HG03571 (cell line): ENCODE measurements around the gene CNPY1.
"Not testable (repeated sequence)": the region's sequence is repeated elsewhere in the genome, so short reads cannot be mapped to it uniquely, and the experiment has no call there.

Source experiments
- ATAC-seq: cut with Tn5 transposase; IDR thresholded peaks from one replicate; pipeline ENCODE4 v1.9.1; 2021; ENCODE audit not compliant: unreplicated experiment

The CNPY1 gene

DNA sequence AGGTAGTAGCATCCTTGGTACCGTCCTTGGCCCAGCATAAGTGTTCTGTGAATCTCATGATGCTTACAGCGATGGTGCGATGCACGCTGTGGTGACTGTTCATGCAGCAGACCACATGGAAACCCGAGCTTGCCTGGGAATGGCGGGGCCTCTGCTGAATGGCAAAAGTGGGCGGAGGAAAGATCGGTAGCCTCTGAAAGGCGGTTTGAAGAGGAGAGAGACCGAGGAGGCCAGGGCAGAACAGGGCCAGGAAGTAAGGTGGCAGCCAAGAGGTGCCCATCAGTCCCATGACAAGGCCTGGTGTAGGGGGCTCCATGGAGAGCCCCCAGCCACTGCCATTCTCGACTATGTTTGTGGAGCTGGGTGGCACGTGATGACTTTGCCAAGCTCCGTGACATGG lies 33.2 kb upstream of the CNPY1 start:
- no peak for ATAC-seq

DNA sequence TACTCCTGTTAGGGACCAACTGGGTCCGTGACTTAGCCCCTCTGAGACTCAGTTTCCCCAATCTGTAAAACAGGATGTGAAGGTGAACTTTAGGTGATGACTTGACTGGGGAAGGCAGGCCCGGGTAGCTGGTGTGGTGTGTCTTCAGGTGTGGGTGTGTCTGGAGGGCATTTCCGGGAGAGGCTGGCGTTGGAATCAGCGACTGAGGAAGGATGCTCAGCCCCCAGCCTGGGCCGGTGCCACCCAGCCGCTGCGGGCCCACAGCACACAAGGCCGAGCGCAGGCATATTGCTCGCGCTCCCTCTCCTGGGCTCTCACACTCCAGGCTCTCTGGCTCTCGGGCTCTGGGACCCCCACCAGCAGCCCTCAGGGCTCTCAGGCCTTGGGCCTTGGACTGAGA lies 31.7 kb upstream of the CNPY1 start:
- ATAC-seq, result no peak

DNA sequence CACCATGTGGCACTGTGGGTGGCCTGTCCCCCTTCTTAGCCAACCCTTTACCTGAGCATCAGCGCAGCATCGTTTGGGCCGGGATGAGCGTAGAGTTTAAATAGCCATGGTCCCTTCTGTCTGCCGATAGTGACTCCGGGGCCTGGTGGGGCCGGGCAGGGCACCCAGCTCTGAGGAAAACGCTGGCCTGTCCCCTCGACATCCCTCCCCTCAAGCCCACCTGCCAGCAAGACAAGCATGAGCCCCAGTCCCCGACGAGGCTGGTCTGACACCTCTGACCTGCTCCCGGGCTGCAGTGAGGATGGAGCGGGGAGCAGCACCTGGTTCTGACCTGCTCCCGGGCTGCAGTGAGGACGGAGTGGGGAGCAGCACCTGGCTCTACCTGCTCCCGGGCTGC lies 31.1 kb upstream of the CNPY1 start:
- ATAC-seq, result no peak

DNA sequence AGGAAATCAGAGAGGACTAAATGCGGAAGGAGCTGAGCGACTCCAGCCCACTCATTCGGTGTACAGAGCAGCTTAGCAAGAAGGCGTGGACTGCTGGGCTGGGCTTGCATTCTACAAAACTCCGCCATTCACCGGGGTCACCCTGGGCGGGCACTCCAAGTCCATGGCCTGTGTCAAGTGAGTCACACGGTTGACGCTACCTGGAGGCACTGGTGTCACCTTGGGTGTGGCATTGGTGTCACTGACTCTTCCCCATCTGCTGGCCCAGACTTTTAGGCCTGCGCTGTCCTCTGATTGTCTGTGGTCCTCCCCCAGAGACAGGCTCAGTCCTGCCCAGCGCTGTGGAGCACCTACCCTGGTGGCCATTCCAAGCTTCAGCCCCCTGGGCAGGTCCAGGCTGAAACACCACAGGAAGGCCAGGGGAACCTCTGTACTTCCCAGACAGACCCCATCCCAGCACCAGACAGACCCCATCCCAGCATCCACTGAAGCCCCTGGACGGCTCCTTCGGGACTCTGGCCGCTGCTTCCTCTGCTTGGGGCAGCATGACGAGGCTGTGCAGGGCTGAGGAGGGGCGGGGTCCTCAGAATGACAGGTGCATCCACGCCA lies 30.6 kb upstream of the CNPY1 start:
- no peak for ATAC-seq

DNA sequence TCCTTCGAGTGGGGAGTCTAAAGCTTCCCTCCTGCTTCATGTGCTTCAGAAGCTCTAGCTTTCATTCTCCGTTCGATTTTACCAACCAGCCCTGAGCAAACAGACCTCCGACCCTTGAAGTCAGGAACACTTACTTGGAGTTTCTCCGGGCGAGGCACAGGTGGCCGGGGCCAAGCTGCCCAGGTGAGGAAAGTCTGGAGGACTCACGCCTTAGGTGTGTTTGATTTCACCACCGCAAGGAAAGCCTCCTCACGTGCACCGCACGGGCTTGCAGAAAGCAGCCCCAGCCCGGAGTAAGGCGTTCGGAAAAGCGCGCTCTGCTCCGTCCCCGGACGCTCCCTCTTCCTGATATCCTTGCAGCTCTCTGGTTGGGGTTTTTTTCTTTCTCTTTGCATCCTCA lies 30.1 kb upstream of the CNPY1 start:
- no peak for ATAC-seq

DNA sequence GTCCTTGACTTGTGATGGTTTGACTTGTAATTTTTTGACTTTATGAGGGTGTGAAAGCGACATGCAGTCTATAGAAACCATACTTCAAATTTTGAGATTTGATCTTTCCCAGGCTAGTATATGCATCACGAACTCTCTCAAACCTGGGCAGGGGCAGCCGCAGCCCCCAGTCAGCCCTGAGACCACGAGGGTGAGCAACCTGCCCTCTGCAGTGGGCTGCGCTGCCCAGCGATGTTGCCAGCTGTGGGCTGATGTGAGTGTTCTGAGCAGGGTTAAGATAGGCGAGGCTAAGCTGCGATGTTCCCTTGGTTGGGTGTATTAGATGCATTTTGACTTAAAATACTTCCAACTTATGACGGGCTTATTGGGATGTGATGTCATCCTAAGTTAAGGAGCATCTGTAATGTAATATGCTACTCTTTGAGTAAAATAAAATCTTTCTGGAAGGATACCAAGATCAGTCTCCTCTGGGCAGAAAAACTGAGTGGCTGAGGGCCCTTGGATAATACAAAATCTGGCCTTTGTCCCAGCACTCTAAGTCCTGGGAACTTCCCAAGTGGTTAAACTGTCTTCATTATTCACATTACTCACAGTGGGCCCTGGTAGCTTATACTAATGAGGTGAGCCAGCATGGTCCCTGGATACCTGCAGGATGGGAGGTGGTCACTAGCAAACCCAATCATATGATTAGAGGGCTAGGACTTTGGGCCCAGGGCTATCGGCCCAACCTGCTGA lies 28.4 kb upstream of the CNPY1 start:
- ATAC-seq, result no peak

DNA sequence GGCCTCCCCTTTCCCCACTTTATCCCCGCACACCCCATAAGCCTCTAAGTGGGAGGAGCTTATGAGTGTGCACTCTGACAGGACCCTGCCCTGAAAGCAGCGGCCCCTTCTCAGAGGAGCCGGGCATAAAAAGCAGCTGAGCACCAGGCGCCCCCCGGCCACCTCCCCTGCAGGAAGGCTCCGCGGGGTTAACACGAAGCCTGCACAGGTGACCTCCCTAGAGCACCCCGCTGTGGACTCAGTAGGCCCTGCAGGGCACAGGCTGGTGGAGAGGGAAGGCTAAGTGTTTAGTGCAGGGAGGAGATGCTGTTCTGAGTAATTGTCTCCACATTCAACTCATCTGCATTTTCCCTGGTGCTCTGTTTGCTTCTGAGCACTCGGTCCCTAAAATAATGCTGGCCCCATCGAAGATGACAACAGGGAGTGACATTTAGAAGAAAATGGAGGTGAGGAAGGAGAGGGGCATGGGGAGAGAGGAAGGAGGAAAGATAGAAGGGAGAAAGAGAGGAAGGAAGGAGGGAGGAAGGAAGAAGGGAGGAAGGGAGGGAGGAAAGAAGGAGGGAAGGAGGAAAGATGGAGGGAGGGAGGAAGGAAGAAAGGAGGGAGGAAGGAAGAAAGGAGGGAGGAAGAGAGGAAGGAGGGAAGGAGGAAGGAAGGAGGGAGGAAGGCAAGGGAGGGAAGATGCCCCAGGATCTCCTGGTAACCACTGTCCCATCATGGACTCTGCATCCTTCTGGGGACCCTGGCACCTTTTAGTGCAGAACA lies 25.4 kb upstream of the CNPY1 start:
- no peak for ATAC-seq

DNA sequence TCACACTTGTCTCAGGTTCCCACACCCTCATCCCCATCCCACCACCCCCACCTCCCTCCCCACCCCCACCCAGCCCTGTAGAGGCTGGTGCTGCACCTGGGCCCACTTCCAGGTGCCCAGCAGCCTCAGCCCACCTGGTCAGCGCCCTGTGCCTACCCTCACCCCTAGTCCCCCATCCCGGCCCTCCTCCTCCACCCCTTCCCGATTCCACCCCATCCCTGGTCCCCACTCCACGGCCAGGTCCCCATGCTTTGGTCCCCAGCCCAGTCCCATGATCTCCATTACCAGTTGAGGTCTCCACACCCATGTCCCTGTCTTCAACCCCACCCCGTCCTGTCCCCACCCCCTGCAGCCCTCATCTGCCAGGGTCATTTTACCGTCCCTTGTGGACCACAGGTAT lies 24.6 kb upstream of the CNPY1 start:
- no peak for ATAC-seq

DNA sequence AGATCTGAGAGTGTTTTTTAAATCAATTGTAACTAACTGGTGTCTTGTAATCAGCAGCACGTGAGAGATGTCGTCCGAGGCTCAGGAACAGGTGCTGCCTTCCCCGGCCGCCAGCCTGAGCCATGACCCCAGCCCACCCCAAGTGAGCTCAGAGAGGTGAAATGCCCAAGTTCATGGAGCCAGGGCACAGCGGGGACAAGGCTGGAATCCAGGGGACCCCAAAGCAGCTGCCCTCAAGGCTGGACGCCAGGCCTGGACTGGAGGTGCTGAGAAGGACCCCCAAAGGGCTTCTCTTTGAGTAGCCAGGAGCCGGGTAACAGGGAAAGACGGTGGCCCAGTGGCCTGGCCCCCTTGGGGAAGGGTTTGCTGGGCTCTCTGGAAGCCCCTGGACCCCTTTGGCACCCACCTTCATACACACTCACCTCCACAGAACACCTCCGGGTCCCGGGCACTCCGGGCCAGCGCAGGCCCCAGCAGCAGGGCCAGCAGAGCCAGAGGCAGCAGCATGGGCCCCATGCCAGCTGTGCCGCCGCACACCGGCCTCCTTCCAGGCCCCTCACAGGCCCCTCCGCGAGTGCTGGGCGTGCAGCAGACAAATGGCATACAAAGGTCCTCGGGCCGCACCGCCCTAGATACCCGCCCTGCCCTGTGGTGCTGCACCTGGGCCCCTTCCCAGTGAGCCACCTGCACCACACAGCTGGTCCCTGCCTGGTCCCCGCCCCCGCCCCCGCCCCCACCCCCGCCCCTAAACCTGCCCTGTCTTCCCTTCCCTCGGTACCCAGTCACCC lies 24.0 kb upstream of the CNPY1 start:
- no peak for ATAC-seq

DNA sequence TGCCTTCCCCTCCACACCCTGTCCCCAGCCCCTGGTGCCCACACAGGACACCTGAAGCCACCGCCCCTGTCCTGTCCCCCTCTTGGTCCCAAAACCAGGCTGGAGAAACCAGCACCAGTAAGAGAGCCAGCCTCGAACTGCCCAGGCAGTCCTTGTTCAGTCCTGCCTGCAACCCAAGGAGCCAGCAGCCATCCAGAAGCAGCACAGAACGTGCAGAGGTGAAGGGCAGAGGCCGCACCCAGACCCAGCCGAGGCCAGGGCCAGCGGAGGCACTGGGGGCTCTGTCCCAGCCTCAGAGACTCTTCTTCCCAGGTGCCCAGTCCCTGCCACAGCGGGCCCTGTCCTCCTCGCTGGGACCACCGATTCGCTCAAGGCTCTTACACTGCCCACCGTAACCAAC lies 23.3 kb upstream of the CNPY1 start:
- ATAC-seq, result no peak

DNA sequence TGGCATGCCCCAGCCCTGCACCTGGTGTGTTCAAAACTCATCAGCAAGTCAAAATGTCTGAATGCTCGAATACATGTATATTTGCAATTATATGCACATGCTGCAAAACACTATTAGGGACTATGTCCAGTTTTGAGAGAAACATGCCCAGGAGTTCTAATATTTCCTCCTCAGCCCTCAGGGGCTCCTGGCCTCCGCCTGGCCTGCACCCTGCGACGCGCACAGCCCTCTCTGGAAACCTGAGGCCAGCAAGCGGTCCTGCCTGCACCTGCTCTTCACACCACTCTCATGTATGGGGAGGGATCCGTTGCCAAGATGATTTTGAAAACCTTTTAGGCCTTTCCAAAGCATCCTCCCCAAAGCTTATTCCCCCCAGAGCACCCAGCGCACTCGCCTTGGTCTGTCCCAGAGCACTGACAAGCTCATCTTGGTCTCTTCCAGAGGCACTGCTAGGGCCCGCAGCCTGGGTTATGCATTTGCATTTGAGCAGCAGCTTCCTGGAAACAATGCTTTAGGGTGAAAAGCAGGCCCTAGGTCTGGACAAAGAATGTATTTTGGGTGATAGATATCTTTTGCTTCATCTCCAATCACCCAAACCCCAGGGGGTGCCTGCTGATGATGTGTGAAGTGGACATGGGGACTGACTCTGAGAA lies 22.6 kb upstream of the CNPY1 start:
- no peak for ATAC-seq

DNA sequence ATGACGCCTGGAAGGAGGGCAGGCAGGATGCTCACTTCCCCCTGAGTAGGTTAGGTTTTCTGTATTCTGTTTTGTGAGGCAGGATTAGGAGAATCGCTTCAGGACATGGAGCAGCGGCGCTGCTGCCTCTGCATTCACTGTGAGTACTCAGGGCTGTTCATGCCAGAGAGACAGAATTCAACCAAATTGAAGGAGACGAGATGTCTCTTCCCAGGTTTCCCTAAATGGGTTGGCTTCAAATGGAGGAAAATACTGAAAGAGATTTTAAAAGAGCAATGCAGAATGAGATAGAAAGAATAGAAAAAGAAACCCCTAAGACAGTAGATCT lies 21.9 kb upstream of the CNPY1 start:
- ATAC-seq, result no peak

DNA sequence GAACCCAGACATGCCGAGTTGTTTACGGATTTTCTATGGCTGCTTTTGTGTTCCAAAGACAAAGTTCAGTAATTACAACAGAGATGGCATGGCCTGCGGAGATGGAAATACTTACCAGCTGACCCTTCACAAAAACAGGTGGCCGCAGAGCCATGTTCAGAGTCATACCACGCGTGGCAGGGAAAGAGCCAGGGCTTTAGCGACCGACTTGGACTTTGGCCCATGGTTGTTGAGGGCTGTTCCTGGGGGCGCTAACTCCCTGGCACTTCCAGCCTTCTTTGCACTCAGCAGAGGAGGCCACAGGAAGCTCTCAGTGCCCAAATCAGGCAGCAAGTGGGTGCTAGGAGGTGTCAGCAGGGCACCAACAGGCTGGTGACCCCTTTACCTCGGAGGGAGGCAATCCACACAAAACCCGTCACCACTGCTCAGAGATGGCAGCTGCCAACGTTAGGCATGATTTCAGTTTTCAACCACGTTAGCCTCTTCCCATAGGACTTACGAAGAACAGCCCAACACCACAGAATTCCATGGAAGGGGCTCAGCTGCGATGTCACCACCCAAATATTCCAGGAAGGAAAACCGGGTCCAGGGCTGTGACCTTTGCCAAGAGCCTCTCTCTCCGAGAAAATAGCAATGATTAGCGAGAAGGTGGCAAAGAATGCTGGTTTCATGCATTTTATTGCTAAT lies 21.4 kb upstream of the CNPY1 start:
- no peak for ATAC-seq

DNA sequence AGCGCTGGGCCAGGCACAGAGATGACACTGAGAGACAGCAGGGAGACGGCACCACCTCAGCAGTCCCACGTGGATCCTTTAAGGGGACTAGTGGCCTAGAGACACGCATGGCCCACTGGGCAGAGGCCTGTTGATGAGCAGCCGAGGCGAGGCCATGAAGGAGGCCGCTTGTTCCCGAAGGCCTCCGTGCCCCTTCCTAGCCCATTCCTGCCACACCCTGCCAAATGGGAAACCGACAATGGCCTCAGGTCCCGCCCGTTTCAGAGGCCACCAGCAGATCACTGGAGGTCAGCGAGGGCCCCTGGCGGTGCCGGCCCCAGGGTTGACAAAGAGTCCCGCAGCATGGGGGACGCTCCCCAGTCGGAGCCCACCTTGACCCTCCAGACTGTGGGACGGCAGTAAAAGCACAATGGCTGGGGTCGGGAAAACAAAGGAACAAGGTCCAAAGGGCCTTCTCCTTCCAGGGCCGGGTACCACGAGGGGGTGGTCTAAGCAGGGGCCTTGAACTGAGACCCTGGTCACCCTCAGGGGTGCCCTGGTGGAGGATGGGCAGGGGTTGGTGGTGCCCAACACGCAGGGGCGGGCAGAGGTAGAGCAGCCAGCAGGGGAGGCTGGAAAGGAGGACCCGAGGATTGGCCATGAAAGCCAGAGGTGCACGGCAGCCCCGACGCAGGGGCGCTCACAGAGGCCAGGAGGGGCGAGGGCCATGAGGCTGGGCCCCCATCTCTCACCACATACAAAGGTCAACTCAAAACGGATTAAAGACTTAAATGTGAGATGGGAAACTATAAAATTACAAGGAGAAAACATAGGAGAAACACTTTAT lies 19.9 kb upstream of the CNPY1 start:
- no peak for ATAC-seq

DNA sequence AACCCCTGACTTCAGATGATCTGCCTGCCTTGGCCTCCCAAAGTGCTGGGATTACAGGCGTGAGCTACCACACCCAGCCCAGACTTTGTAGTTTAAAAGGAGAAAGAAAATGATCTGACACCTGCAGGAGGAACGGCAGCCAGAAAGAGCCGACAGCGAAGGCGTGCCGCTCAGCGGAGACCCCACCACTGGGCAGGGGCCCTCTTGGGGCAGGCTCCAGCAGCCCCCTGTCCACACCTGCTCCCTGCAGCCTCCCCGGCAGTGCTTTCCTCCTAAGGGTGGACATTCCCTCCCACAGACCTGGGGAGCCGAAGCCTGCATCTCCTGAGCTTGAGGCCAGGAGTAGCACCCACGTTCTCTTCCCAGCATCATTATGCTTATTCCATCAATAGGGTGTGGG lies 19.2 kb upstream of the CNPY1 start:
- no peak for ATAC-seq

DNA sequence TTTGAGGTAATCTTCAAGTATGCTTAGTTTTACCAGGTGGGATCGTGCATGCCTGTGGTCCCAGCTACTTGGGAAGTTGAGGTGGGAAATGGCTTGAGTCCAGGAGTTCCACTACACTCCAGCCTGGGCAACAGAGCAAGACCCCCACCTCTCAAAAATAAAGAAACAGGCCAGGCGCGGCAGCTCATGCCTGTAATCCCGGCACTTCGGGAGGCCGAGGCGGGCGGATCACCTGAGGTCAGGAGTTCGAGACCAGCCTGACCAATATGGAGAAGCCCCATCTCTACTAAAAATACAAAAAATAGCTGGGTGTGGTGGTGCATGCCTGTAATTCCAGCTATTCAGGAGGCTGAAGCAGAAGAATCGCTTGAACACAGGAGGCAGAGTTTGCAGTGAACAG lies 16.6 kb upstream of the CNPY1 start:
- ATAC-seq, result not testable (repeated sequence)

DNA sequence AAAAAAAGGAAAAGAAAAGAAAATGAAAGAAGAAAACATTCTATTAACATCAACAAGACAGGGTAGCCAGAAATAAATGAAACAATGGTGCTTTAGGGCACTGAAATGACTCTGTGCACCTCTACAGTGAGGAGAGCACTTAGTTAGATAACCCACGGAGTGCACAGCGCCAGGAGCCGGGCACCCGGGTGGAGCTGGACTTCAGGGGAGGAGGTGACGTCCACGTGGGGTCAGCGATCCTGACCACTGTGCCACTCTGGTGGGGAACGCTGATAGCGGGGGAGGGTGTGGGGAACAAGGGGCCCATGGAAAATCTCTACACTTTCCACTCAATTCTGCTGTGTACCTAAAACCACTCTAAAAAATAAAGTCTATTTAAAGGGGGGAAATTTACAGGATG lies 15.7 kb upstream of the CNPY1 start:
- ATAC-seq, result no peak

DNA sequence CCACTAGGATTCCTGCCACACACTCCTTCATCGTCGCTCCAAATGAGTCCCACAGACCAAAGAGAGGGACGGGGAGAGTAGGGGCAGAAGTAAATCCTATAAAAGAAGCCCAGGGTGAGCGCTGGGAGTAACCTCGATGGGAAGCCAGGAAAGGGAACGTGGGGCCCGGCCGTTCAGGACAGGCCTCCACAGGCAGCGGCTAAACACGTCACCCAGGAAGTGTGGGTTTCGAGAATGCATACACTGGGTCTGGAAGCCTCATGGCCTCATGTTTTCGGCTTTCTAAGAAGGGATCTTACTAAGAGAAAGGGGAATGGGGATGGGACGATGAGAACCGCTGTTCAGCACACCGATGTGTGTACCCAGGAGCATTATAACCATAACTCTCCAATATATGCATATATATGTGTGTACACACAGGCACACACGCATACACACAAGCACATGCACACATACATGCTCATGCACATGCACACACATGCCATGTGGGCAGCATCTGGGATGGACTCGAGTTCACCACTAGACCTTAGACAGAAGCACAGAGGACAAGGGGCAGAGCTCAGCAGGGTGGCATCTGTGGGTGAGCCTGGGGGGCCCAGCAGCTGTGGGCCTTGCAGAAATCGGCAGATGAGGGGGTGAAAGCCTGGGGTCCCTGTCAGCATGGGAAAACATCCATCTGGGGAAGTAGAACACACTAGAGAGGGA lies 14.8 kb upstream of the CNPY1 start:
- no peak for ATAC-seq
